ENCODE data around the gene MPC2. TPM values are rescaled to one million over a fixed set of nuclear protein-coding genes. Genes with fewer than 3 reads are reported as not detected.

Gene MPC2
- total and polyA plus RNA-seq, 2 of the 8 experiments (the other 6 are each of a cell fraction or from before 2014, with no cell fraction given): 18.6 to 40.9 TPM

DNA sequence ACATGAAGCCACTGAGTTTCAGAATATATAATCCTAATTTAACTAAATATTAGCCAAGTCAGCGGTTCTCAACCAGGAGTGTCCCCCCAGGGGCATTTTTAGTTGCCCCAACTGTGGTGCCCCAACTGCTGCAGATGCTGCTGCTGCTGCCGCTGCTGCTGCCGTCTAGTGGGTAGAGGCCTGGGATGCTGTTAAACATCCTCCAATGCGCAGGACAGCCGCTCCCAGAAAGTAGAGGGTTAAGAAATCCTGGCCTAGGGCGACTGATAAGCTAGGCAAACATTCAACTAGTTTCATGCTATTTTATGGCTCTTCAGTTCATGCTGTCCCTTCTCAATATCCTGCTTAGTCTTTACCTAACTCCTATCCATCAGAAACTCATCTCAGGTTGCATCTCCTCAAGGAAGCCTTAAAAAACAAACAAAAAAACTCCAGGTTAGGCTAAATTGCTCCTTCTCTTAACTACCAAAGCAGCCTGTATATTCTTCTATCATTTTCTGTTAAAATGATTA, 10.3 kb downstream of the MPC2 start:
- no peak overlapping the region for H2AFZ ChIP-seq (ENCODE audit: low read length)
- no peaks in the 10 kb centered on the region; the same call in 1 of the 2 replicates for H3K79me1 ChIP-seq (ENCODE audit: low read depth, low read length)
- H3K14ac ChIP-seq (ENCODE audit: insufficient read length): no peak overlapping the region
- H4K91ac ChIP-seq (replicated peaks; ENCODE audit: insufficient read length, low read length): no peak overlapping the region
- H2BK15ac ChIP-seq (ENCODE audit: low read length): no peak overlapping the region
- TF ChIP-seq YY1 (IDR thresholded peaks at IDR 0.05; ENCODE audit: low read depth, low read length): no peak
- no peak for TF ChIP-seq BCL11A (IDR thresholded peaks at IDR 0.05; ENCODE audit: low read depth in 2 of 2, low read length in 2 of 2)
- TF ChIP-seq, protein P1, sequence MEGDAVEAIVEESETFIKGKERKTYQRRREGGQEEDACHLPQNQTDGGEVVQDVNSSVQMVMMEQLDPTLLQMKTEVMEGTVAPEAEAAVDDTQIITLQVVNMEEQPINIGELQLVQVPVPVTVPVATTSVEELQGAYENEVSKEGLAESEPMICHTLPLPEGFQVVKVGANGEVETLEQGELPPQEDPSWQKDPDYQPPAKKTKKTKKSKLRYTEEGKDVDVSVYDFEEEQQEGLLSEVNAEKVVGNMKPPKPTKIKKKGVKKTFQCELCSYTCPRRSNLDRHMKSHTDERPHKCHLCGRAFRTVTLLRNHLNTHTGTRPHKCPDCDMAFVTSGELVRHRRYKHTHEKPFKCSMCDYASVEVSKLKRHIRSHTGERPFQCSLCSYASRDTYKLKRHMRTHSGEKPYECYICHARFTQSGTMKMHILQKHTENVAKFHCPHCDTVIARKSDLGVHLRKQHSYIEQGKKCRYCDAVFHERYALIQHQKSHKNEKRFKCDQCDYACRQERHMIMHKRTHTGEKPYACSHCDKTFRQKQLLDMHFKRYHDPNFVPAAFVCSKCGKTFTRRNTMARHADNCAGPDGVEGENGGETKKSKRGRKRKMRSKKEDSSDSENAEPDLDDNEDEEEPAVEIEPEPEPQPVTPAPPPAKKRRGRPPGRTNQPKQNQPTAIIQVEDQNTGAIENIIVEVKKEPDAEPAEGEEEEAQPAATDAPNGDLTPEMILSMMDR (IDR thresholded peaks at IDR 0.05; ENCODE audit: control extremely low read depth in 1 of 3, insufficient read depth in 1 of 3, low read depth in 1 of 3, low read length in 3 of 3): no peak
- TF ChIP-seq MAFK (IDR thresholded peaks at IDR 0.05; ENCODE audit: low read depth, low read length): 0 out of 2 replicates have a peak, but pooled peaks have one; percentile 27
- TF ChIP-seq GABPA (IDR thresholded peaks at IDR 0.05; ENCODE audit: borderline replicate concordance, insufficient read depth, low read length): no peak
- ChIA-PET POLR2A (ENCODE audit: partially characterized antibody) (interaction anchor here (3.3 kb wide), 1 partner anchor 10 kb away, joined by 19 read pairs; the partner anchor contains the start of genes DCAF6 and MPC2), CTCF (ENCODE audit: partially characterized antibody) (interaction anchor here (1.3 to 2.2 kb wide), 2 partner anchors 13 to 22 kb away, joined by 4 to 6 read pairs; partner anchors contain the start of gene ADCY10)
- H2BK12ac ChIP-seq (ENCODE audit: low read depth, low read length): no peak overlapping the region
- H2AK5ac ChIP-seq (ENCODE audit: low read depth, low read length): no peak overlapping the region
- H4K20me1 ChIP-seq (replicated peaks in 1 of 2; ENCODE audit: control insufficient read depth in 1 of 2, insufficient read depth in 2 of 2, low read length in 2 of 2): peaks cover 0 to 2% of the 10 kb centered on the region in 2 experiments
- H3K56ac ChIP-seq (replicated peaks; ENCODE audit: insufficient read length, low read depth, low read length): no peak overlapping the region
- H3K79me2 ChIP-seq (ENCODE audit: control insufficient read depth in 1 of 2, insufficient read depth in 2 of 2, low read length in 2 of 2): 0 out of 4 replicates have a peak, but pooled peaks cover 0 to 2% of the 10 kb centered on the region in 2 experiments
- no peak overlapping the region for H2BK5ac ChIP-seq (ENCODE audit: low read depth, low read length)
- no peaks in the 10 kb centered on the region for H3K27me3 ChIP-seq (replicated peaks in 1 of 4; ENCODE audit: control insufficient read depth in 3 of 4, extremely low read depth in 1 of 4, insufficient read depth in 3 of 4, low read length in 3 of 4)
- no peaks in the 10 kb centered on the region for H3K23me2 ChIP-seq (ENCODE audit: low read depth, low read length)
- no peaks in the 10 kb centered on the region for H3K36me3 ChIP-seq (ENCODE audit: control insufficient read depth in 2 of 4, insufficient read depth in 4 of 4, low read length in 3 of 4)
- no peak overlapping the region for H3K27ac ChIP-seq (ENCODE audit: low read depth, low read length)
- H3K4me2 ChIP-seq (ENCODE audit: insufficient read depth in 1 of 2, low read depth in 2 of 2, low read length in 2 of 2): no peak overlapping the region
- peaks cover 0 to 3% (median 0%) of the 10 kb centered on the region in 4 experiments; a peak in 1 of 7 replicates for H3K4me1 ChIP-seq (replicated peaks in 1 of 4; ENCODE audit: control insufficient read depth in 3 of 4, insufficient read depth in 4 of 4, low read length in 3 of 4)
- H3K9ac ChIP-seq (replicated peaks in 1 of 4; ENCODE audit: extremely low read depth in 1 of 4, low read depth in 3 of 4, low read length in 3 of 4): no peak overlapping the region
- no peak overlapping the region for H3K23ac ChIP-seq (ENCODE audit: insufficient read length)
- DNase-seq (ENCODE audit: low read depth in 1 of 2, low spot score in 2 of 2): no peak
- H3K18ac ChIP-seq (ENCODE audit: extremely low read depth, low read length): no peak overlapping the region
- H3K9me3 ChIP-seq (ENCODE audit: insufficient read depth in 2 of 2, low read depth in 1 of 2, low read length in 1 of 2): no peaks in the 10 kb centered on the region
- H3K4ac ChIP-seq (replicated peaks; ENCODE audit: insufficient read length, low read depth, low read length): no peak overlapping the region
- no peak overlapping the region for H4K5ac ChIP-seq (ENCODE audit: insufficient read length, low read depth, low read length)
- H2BK20ac ChIP-seq (ENCODE audit: low read length): no peak overlapping the region
- no peak for FAIRE-seq
- 84% methylated on average over 6 of the region's 6 CpGs; no CpG with 5 or more reads in 1 of the 2 experiments for WGBS, 2 experiments (ENCODE audit: extremely low coverage in 1 of 2, insufficient coverage in 1 of 2, insufficient read length in 1 of 2, insufficient replicate concordance in 2 of 2, low coverage in 1 of 2, low lambda C conversion rate in 2 of 2, missing lambda C conversion rate in 1 of 2)
- no peak overlapping the region; the same call in 1 of the 2 replicates for H4K8ac ChIP-seq (ENCODE audit: extremely low read depth, insufficient read depth, low read length)
- H3K4me3 ChIP-seq (ENCODE audit: extremely low read depth in 1 of 4, insufficient read depth in 2 of 4, low read depth in 3 of 4, low read length in 4 of 4): no peak overlapping the region
- no peak overlapping the region for H2BK120ac ChIP-seq (replicated peaks; ENCODE audit: low read depth, low read length)
